OCI-LY7 (cell line): ENCODE data around the gene ST6GALNAC1. TPM values are rescaled to one million over a fixed set of nuclear protein-coding genes. Genes with fewer than 3 reads are reported as not detected.

Experiments
- BruUV-seq: library from RNA; stranded (reverse); fragments of 400-500 nt; replicated peaks from 2 replicates; lab custom pipeline; 2021; lab: Mats Ljungman, UMichigan
- CTCF ChIA-PET: fragments of 300-600 bp; sonication (Branson Sonifier 250); formaldehyde crosslinking; loops from one replicate; lab custom pipeline; 2022; ENCODE audit warnings: antibody characterized with exemption; ENCODE audit not compliant: unreplicated experiment; lab: Charles Lee
- POLR2A ChIA-PET: fragments of 300-600 bp; sonication (Branson Sonifier 250); formaldehyde crosslinking; loops from one replicate; lab custom pipeline; 2022; ENCODE audit warnings: antibody characterized with exemption; lab: Charles Lee
- DNase-seq: peaks from one replicate; pipeline ENCODE4 v3.0.0-alpha.2; 2015; ENCODE audit warnings: low spot score
- H2AFZ ChIP-seq: fragments of 200-600 bp; sonication (generic), shearing (Covaris generic); 2 replicates; pipeline ENCODE4 v1.6.1; 2014; ENCODE audit warnings: mild to moderate bottlenecking, antibody characterized with exemption, low read length, moderate library complexity
- H3K27ac ChIP-seq: fragments of 200-600 bp; sonication (generic); 2 replicates; pipeline ENCODE4 v1.5.1; 2014; ENCODE audit warnings: mixed run types, low read depth, mild to moderate bottlenecking, moderate library complexity, low read length, inconsistent platforms; ENCODE audit not compliant: poor library complexity, severe bottlenecking
- H3K36me3 ChIP-seq: fragments of 200-600 bp; sonication (generic); 2 replicates; pipeline ENCODE4 v1.6.1; 2014; ENCODE audit warnings: mild to moderate bottlenecking, antibody characterized with exemption, low read length, moderate library complexity, mixed read lengths; ENCODE audit not compliant: insufficient read depth
- H3K4me1 ChIP-seq: fragments of 200-600 bp; sonication (generic); 2 replicates; pipeline ENCODE4 v1.5.1; 2014; ENCODE audit warnings: mild to moderate bottlenecking, low read length; ENCODE audit not compliant: insufficient read depth, poor library complexity, severe bottlenecking
- H3K4me2 ChIP-seq: fragments of 200-600 bp; sonication (generic); 2 replicates; pipeline ENCODE4 v1.6.1; 2014; ENCODE audit warnings: mild to moderate bottlenecking, low read length
- H3K4me3 ChIP-seq: fragments of 200-600 bp; sonication (generic); 2 replicates; pipeline ENCODE4 v1.5.1; 2014; ENCODE audit warnings: mild to moderate bottlenecking, low read depth, low read length; ENCODE audit not compliant: poor library complexity, severe bottlenecking
- H3K79me2 ChIP-seq: fragments of 200-600 bp; sonication (generic); 2 replicates; pipeline ENCODE4 v1.6.1; 2016; ENCODE audit warnings: low read depth, mild to moderate bottlenecking, low read length, moderate library complexity, mixed read lengths; ENCODE audit not compliant: insufficient read depth
- H3K9me2 ChIP-seq: fragments of 200-600 bp; sonication (generic); 2 replicates; pipeline ENCODE4 v1.6.1; 2016; ENCODE audit warnings: mild to moderate bottlenecking, low read length, mixed read lengths; ENCODE audit not compliant: insufficient read depth
- H3K9me3 ChIP-seq: fragments of 200-600 bp; sonication (generic); 2 replicates; pipeline ENCODE4 v1.6.1; 2014; ENCODE audit warnings: mild to moderate bottlenecking, mixed run types, low read length, mixed read lengths
- H4K20me1 ChIP-seq: fragments of 200-600 bp; sonication (generic); 2 replicates; pipeline ENCODE4 v1.6.1; 2014; ENCODE audit warnings: mild to moderate bottlenecking, antibody characterized with exemption, low read length, moderate library complexity, mixed read lengths; ENCODE audit not compliant: insufficient read depth
- EZH2phosphoT487 ChIP-seq: fragments of 200-600 bp; sonication (generic); IDR thresholded peaks from 2 replicates; pipeline ENCODE4 v1.6.1; 2018; ENCODE audit warnings: low read depth, borderline replicate concordance, mild to moderate bottlenecking, mixed run types, antibody characterized with exemption, low read length, moderate library complexity, mixed read lengths
- intact Hi-C: fragments of 100-400 bp; cut with micrococcal nuclease; formaldehyde crosslinking; loops from one replicate; pipeline ENCODE4 v1.10.0; 2022; ENCODE audit not compliant: unreplicated experiment
- total RNA-seq, 2 experiments: library from RNA; depleted of rRNA in 1 of 2; stranded (reverse); fragments of >200 nt in 1 of 2; shearing (Covaris generic) in 1 of 2; gene quantifications; 2 replicates each; pipeline ENCODE4 v1.2.3, GENCODE V29; 2014 to 2022
- TF ChIP-seq, protein P1 (sequence below): fragments of 200-600 bp; sonication (generic); conservative IDR thresholded peaks from 2 replicates; pipeline ENCODE4 v1.5.1; 2014; ENCODE audit warnings: mild to moderate bottlenecking, antibody characterized with exemption, low read length, moderate library complexity, mixed read lengths

The ST6GALNAC1 gene
- total RNA-seq, 2 experiments from 2014 or later: not detected

DNA sequence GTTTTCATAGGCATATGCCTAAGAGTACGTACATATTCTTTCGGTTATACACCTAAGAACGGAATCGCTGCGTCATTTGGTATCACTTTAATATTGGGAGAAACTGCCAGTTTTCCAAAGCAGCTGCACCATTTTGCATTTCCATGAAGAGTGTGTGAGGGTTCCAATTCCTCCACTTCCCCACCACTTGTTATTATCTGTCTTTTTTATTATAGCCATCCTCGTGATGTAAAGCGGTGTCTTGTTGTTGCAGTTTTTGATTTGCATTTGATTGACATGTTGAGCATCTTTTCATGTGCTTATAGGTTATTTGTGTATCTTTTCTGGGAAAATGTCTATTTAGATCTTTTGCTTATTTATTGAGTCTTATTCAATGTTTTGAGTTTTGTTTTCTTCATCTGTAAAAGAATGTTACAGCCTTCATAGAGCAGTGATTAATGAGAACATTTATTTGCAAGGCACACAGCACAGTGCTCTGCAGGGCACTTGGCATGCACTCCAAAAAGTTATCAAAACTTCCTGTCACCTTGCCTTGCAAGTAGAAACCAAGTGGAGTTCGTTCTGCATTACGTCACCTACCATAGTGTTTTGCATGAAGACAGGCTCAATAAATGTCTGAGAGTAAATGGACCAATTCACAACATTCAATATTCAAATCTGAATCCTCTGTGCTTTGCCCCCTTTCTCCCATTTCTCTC lies 26.6 kb upstream of the ST6GALNAC1 start:
- H3K4me1 ChIP-seq: peaks cover 25% of the 10 kb centered on the region
- CTCF ChIA-PET: no interaction called here
- H3K27ac ChIP-seq: no peak overlapping the region
- 0 out of 2 replicates have a peak overlapping the region, but pooled peaks have one; percentile 66 for H3K4me2 ChIP-seq
- peaks cover 5% of the 10 kb centered on the region; the same call in 1 of the 2 replicates for H3K79me2 ChIP-seq
- peak overlapping the region; percentile 94; the same call in 1 of the 2 replicates for H2AFZ ChIP-seq
- no peaks in the 10 kb centered on the region for H3K9me2 ChIP-seq
- no peak for DNase-seq
- H3K9me3 ChIP-seq: peaks cover 7% of the 10 kb centered on the region; the same call in 1 of the 2 replicates
- H3K4me3 ChIP-seq: no peak overlapping the region
- intact Hi-C loops: loop anchor here (5.0 kb wide), 1 partner anchor 113 kb away; no protein-coding TSS in a partner anchor
- BruUV-seq: no TSS peak
- POLR2A ChIA-PET: no interaction called here
- no peaks in the 10 kb centered on the region for H3K36me3 ChIP-seq
- no peaks in the 10 kb centered on the region for H4K20me1 ChIP-seq
- no peak for TF ChIP-seq EZH2phosphoT487
- TF ChIP-seq, protein P1, sequence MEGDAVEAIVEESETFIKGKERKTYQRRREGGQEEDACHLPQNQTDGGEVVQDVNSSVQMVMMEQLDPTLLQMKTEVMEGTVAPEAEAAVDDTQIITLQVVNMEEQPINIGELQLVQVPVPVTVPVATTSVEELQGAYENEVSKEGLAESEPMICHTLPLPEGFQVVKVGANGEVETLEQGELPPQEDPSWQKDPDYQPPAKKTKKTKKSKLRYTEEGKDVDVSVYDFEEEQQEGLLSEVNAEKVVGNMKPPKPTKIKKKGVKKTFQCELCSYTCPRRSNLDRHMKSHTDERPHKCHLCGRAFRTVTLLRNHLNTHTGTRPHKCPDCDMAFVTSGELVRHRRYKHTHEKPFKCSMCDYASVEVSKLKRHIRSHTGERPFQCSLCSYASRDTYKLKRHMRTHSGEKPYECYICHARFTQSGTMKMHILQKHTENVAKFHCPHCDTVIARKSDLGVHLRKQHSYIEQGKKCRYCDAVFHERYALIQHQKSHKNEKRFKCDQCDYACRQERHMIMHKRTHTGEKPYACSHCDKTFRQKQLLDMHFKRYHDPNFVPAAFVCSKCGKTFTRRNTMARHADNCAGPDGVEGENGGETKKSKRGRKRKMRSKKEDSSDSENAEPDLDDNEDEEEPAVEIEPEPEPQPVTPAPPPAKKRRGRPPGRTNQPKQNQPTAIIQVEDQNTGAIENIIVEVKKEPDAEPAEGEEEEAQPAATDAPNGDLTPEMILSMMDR: no peak

DNA sequence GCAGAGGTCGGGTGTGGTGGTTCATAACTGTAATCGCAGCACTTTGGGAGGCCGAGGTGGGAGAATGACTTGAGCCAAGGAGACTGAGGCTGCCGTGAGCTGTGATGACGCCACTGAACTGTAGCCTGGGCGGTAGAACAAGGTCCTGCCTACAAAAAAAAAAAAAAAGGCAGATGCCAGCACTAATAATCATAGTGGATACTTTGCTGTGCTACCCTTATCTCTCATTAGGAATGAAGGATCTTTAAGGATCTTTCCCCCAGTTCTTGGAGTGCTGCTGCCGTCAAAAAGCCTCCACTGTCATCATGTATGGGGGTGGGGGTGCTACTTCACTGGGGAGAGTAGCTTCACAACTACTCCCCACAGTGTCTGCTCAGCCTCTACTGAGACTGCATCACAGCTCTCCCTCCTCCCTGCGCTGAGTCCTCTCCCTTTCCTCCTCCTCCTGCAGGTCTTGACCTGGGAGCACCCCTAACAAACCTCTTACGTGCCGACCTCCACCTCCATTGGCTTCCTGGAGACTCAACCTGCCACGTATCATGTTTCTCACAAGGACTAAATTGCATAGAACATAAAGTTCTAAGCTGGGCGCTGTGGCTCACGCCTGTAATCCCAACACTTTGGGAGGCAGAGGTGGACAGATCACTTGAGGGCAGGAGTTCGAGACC lies 24.4 kb upstream of the ST6GALNAC1 start:
- TF ChIP-seq, protein P1: no peak
- TF ChIP-seq EZH2phosphoT487: no peak
- H2AFZ ChIP-seq: no peak overlapping the region
- peaks cover 5% of the 10 kb centered on the region; the same call in 1 of the 2 replicates for H3K79me2 ChIP-seq
- no peak overlapping the region for H3K27ac ChIP-seq
- CTCF ChIA-PET: no interaction called here
- intact Hi-C loops: no loop called here
- H3K9me2 ChIP-seq: no peaks in the 10 kb centered on the region
- DNase-seq: no peak
- BruUV-seq: no TSS peak
- H3K4me1 ChIP-seq: peaks cover 20% of the 10 kb centered on the region
- H3K4me3 ChIP-seq: no peak overlapping the region
- no peaks in the 10 kb centered on the region for H4K20me1 ChIP-seq
- peaks cover 7% of the 10 kb centered on the region; the same call in 1 of the 2 replicates for H3K9me3 ChIP-seq
- no peaks in the 10 kb centered on the region for H3K36me3 ChIP-seq
- H3K4me2 ChIP-seq: no peak overlapping the region
- POLR2A ChIA-PET: no interaction called here

DNA sequence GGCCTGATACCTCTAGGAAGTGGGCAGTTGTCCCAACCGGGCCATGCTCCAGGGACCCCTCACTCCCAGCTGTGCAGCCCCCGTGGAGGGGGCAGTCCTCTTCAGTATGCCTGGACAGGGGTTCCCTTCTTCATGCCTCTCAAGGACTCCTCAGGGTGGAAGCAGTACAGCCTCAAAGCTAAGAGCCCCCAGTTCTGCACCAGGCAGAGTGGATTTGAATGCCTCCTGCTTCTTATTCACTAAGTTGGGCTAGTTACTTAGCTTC lies 23.9 kb upstream of the ST6GALNAC1 start:
- Histone ChIP-seq H2AFZ (no peak overlapping the region), H3K9me2 (no peaks in the 10 kb centered on the region), H3K4me1 (peaks cover 15% of the 10 kb centered on the region), H3K4me2 (no peak overlapping the region), H3K79me2 (peaks cover 4% of the 10 kb centered on the region; the same call in 1 of the 2 replicates), H3K9me3 (peaks cover 7% of the 10 kb centered on the region; the same call in 1 of the 2 replicates), H4K20me1 (no peaks in the 10 kb centered on the region), H3K36me3 (no peaks in the 10 kb centered on the region), H3K27ac (no peak overlapping the region), H3K4me3 (no peak overlapping the region)
- BruUV-seq: no TSS peak
- ChIA-PET POLR2A (no interaction called here), CTCF (no interaction called here)
- DNase-seq: no peak
- intact Hi-C loops: no loop called here
- TF ChIP-seq, protein P1: no peak
- TF ChIP-seq EZH2phosphoT487: no peak
